Measurements from ENCODE around the gene LEMD2. TPM values are rescaled to one million over a fixed set of nuclear protein-coding genes. Genes with fewer than 3 reads are reported as not detected.

Gene LEMD2
- total RNA-seq, 1 experiment from 2014 or later, result 65.9 TPM

DNA sequence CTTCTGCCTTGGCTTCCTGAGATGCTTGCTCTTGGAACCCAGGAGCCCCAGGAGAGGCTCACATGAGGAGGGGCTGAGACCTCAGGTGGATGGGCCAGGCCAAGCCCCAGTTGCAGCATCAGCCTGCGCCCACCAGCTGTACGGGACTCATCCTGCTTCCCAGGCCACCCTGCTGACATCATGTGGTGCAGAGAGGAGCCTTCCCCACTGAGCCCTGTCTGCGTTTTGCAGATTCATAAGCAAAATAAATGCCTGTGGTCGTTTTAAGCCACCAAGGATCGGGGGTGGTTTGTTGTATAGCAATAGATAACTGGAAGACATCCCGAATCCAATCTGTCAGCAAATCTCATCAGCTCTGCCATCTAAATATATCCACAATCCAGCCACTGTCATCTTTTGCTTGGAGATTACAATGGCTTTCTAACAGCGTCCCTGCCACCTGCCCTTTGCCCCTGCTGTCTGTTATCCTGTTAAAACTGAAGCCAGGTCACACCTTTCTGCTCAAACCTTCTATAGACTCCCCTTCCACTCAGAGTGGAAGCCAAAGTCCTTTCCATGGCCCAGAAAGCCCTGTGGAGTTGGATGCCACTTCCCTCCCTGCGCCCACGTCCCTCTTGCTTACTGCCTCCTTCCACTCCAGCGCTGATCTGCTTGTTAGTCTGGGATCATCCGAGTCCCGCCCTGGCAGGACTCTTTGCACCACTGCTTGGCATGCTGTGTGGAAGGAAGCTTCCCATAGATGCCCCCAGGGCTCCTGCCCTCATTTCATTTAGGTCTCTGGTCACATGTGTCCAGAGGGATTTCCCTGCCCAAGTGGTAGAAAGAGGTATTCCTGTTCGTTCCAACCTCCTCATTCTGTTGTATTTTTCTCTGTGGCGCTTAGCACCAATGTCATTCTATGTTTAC lies 38.9 kb upstream of the LEMD2 start:
- BruUV-seq (replicated peaks), result no TSS peak
- H3K36me3 ChIP-seq (ENCODE audit: low read depth), result no peaks in the 10 kb centered on the region
- ChIA-PET CTCF (no interaction called here), POLR2A (ENCODE audit: unreplicated experiment) (no interaction called here)
- H3K27me3 ChIP-seq (ENCODE audit: insufficient read depth, low read depth), result no peaks in the 10 kb centered on the region
- H3F3A ChIP-seq (ENCODE audit: insufficient read depth, low read depth), result peaks cover 5% of the 10 kb centered on the region; the same call in 1 of the 2 replicates
- H4K20me1 ChIP-seq (ENCODE audit: insufficient read depth), result no peaks in the 10 kb centered on the region
- H3K9me3 ChIP-seq (ENCODE audit: insufficient read depth, low read depth), result no peaks in the 10 kb centered on the region
- H3K79me2 ChIP-seq (ENCODE audit: low read depth), result no peaks in the 10 kb centered on the region
- H3K27ac ChIP-seq, result no peak overlapping the region
- H3K4me2 ChIP-seq, result no peak overlapping the region
- H2AFZ ChIP-seq, result no peak overlapping the region
- intact Hi-C loops (cut with micrococcal nuclease; ENCODE audit: unreplicated experiment), result no loop called here
- TF ChIP-seq EZH2 (IDR thresholded peaks at IDR 0.05; ENCODE audit: low read depth) (no peak), CTCF (conservative IDR thresholded peaks at IDR 0.05) (no peak)
- peaks cover 15% of the 10 kb centered on the region for H3K4me1 ChIP-seq (replicated peaks; ENCODE audit: insufficient read depth)
- H3K9me2 ChIP-seq (ENCODE audit: insufficient read depth), result no peaks in the 10 kb centered on the region
- no peak overlapping the region for H3K4me3 ChIP-seq
- DNase-seq, result no peak

GRCh38 chr6:33826537-33826936 lies 37.6 kb upstream of the LEMD2 start:
- no peak for DNase-seq
- H4K20me1 ChIP-seq (ENCODE audit: insufficient read depth), result no peaks in the 10 kb centered on the region
- ChIA-PET POLR2A (ENCODE audit: unreplicated experiment) (interaction anchor here (0.6 kb wide), 1 partner anchor 115 kb away, joined by 4 read pairs; no protein-coding TSS in a partner anchor), CTCF (no interaction called here)
- no peaks in the 10 kb centered on the region for H3K9me2 ChIP-seq (ENCODE audit: insufficient read depth)
- no peak overlapping the region for H3K4me3 ChIP-seq
- H3K4me2 ChIP-seq, result peak overlapping the region; percentile 8
- peaks cover 5% of the 10 kb centered on the region; the same call in 1 of the 2 replicates for H3F3A ChIP-seq (ENCODE audit: insufficient read depth, low read depth)
- H3K4me1 ChIP-seq (replicated peaks; ENCODE audit: insufficient read depth), result peaks cover 15% of the 10 kb centered on the region
- H3K9me3 ChIP-seq (ENCODE audit: insufficient read depth, low read depth), result no peaks in the 10 kb centered on the region
- H3K27ac ChIP-seq, result no peak overlapping the region
- H3K36me3 ChIP-seq (ENCODE audit: low read depth), result no peaks in the 10 kb centered on the region
- H3K79me2 ChIP-seq (ENCODE audit: low read depth), result no peaks in the 10 kb centered on the region
- intact Hi-C loops (cut with micrococcal nuclease; ENCODE audit: unreplicated experiment), result no loop called here
- no TSS peak for BruUV-seq (replicated peaks)
- no peak for TF ChIP-seq EZH2 (IDR thresholded peaks at IDR 0.05; ENCODE audit: low read depth)
- TF ChIP-seq CTCF (conservative IDR thresholded peaks at IDR 0.05), result no peak
- H2AFZ ChIP-seq, result no peak overlapping the region
- no peaks in the 10 kb centered on the region for H3K27me3 ChIP-seq (ENCODE audit: insufficient read depth, low read depth)

GRCh38 chr6:33824461-33825154 lies 35.7 kb upstream of the LEMD2 start:
- Histone ChIP-seq H4K20me1 (ENCODE audit: insufficient read depth) (no peaks in the 10 kb centered on the region), H3K27ac (no peak overlapping the region), H2AFZ (no peak overlapping the region), H3K4me3 (no peak overlapping the region), H3K4me2 (no peak overlapping the region), H3K36me3 (ENCODE audit: low read depth) (no peaks in the 10 kb centered on the region), H3F3A (ENCODE audit: insufficient read depth, low read depth) (peaks cover 5% of the 10 kb centered on the region; the same call in 1 of the 2 replicates), H3K4me1 (replicated peaks; ENCODE audit: insufficient read depth) (peaks cover 9% of the 10 kb centered on the region; the same call in 1 of the 2 replicates), H3K27me3 (ENCODE audit: insufficient read depth, low read depth) (peaks cover 2% of the 10 kb centered on the region; the same call in 1 of the 2 replicates), H3K9me2 (ENCODE audit: insufficient read depth) (no peaks in the 10 kb centered on the region), H3K9me3 (ENCODE audit: insufficient read depth, low read depth) (no peaks in the 10 kb centered on the region), H3K79me2 (ENCODE audit: low read depth) (no peaks in the 10 kb centered on the region)
- DNase-seq, result peak in 1 of 2 experiments; percentile 18
- ChIA-PET CTCF (no interaction called here), POLR2A (ENCODE audit: unreplicated experiment) (no interaction called here)
- intact Hi-C loops (cut with micrococcal nuclease; ENCODE audit: unreplicated experiment), result no loop called here
- no peak for TF ChIP-seq EZH2 (IDR thresholded peaks at IDR 0.05; ENCODE audit: low read depth)
- no peak for TF ChIP-seq CTCF (conservative IDR thresholded peaks at IDR 0.05)
- BruUV-seq (replicated peaks), result no TSS peak

All from PC-9 (cell line).